DOHH2 (cell line): ENCODE data around the gene VANGL1.

Experiments
- EZH2phosphoT487 ChIP-seq: fragments of 200-600 bp; sonication (generic); IDR thresholded peaks from 2 replicates; pipeline ENCODE4 v1.6.1; 2017; ENCODE audit warnings: borderline replicate concordance, mild to moderate bottlenecking, antibody characterized with exemption, low read length, moderate library complexity, mixed read lengths
- TF ChIP-seq, protein P1 (sequence below): fragments of 200-600 bp; sonication (generic); IDR thresholded peaks from one replicate; pipeline ENCODE4 v1.5.1; 2014; ENCODE audit warnings: antibody characterized with exemption, mild to moderate bottlenecking, low read depth, low read length; ENCODE audit not compliant: poor library complexity, severe bottlenecking

DNA sequence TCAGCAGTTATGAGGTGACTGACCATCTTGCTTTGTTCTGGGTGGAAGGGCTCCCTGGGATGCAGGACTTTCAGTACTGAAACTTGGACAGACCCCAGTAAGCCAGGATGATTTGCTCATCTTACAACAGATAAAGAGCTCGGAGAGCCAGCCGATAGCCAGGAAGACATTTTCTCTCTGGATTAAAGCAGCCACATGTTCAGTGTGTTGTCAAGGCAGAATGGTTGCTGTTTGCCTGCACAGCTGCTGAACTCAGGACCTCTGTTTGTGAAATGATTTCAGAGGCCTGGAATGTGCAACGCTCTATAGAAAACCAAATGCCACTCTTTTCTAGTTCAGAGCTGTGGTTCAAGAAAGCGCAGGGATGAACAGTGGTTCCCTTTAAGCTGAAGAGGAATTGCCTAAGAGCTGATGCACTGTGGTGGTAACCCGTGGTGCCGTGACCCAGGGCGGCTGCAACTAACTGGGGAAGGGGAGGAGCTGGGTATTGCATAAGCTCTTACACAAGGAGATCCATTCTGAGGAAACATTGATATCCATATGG is 86.0 kb downstream of the VANGL1 start:
- TF ChIP-seq, protein P1, sequence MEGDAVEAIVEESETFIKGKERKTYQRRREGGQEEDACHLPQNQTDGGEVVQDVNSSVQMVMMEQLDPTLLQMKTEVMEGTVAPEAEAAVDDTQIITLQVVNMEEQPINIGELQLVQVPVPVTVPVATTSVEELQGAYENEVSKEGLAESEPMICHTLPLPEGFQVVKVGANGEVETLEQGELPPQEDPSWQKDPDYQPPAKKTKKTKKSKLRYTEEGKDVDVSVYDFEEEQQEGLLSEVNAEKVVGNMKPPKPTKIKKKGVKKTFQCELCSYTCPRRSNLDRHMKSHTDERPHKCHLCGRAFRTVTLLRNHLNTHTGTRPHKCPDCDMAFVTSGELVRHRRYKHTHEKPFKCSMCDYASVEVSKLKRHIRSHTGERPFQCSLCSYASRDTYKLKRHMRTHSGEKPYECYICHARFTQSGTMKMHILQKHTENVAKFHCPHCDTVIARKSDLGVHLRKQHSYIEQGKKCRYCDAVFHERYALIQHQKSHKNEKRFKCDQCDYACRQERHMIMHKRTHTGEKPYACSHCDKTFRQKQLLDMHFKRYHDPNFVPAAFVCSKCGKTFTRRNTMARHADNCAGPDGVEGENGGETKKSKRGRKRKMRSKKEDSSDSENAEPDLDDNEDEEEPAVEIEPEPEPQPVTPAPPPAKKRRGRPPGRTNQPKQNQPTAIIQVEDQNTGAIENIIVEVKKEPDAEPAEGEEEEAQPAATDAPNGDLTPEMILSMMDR: no peak
- TF ChIP-seq EZH2phosphoT487: no peak
